ENCODE results near the gene TMEM225B.

TMEM225B gene

GRCh38 chr7:99639267-99639666 is 41.2 kb downstream of the TMEM225B start:
- Histone ChIP-seq H3K9me3 (ENCODE audit: insufficient read depth, low read length, severe bottlenecking) (no peaks in the 10 kb centered on the region), H3K9ac (ENCODE audit: low read depth, low read length) (no peak overlapping the region), H4K20me1 (ENCODE audit: insufficient read depth, low read length) (no peaks in the 10 kb centered on the region), H3K79me2 (ENCODE audit: insufficient read depth, low read length) (no peaks in the 10 kb centered on the region), H3K27me3 (ENCODE audit: insufficient read depth, low read length, poor library complexity) (no peaks in the 10 kb centered on the region), H3K4me2 (ENCODE audit: insufficient read depth, low read length) (no peak overlapping the region), H2AFZ (ENCODE audit: low read depth, low read length) (no peak overlapping the region), H3K27ac (ENCODE audit: low read length) (no peak overlapping the region), H3K36me3 (ENCODE audit: insufficient read depth, low read length) (peaks cover 16% of the 10 kb centered on the region), H3K4me1 (ENCODE audit: insufficient read depth, low read length) (no peaks in the 10 kb centered on the region), H3K4me3 (ENCODE audit: low read depth in 1 of 2, low read length in 2 of 2) (no peak overlapping the region)
- ATAC-seq (ENCODE audit: insufficient read depth, low read depth) (no peak), DNase-seq (no peak)
- no peak for TF ChIP-seq EZH2 (IDR thresholded peaks at IDR 0.05; ENCODE audit: borderline replicate concordance, low read depth, low read length, severe bottlenecking)
- TF ChIP-seq, protein P1, sequence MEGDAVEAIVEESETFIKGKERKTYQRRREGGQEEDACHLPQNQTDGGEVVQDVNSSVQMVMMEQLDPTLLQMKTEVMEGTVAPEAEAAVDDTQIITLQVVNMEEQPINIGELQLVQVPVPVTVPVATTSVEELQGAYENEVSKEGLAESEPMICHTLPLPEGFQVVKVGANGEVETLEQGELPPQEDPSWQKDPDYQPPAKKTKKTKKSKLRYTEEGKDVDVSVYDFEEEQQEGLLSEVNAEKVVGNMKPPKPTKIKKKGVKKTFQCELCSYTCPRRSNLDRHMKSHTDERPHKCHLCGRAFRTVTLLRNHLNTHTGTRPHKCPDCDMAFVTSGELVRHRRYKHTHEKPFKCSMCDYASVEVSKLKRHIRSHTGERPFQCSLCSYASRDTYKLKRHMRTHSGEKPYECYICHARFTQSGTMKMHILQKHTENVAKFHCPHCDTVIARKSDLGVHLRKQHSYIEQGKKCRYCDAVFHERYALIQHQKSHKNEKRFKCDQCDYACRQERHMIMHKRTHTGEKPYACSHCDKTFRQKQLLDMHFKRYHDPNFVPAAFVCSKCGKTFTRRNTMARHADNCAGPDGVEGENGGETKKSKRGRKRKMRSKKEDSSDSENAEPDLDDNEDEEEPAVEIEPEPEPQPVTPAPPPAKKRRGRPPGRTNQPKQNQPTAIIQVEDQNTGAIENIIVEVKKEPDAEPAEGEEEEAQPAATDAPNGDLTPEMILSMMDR (IDR thresholded peaks at IDR 0.05; ENCODE audit: borderline replicate concordance, extremely low read depth, low read length, poor library complexity, severe bottlenecking): no peak

GRCh38 chr7:99642027-99642426 is 44.0 kb downstream of the TMEM225B start:
- no peaks in the 10 kb centered on the region for H3K79me2 ChIP-seq (ENCODE audit: insufficient read depth, low read length)
- no peak for ATAC-seq (ENCODE audit: insufficient read depth, low read depth)
- H3K27ac ChIP-seq (ENCODE audit: low read length): peak overlapping the region; percentile 2; the same call in 1 of the 2 replicates
- H4K20me1 ChIP-seq (ENCODE audit: insufficient read depth, low read length): no peaks in the 10 kb centered on the region
- no peak overlapping the region for H3K4me2 ChIP-seq (ENCODE audit: insufficient read depth, low read length)
- no peak for TF ChIP-seq EZH2 (IDR thresholded peaks at IDR 0.05; ENCODE audit: borderline replicate concordance, low read depth, low read length, severe bottlenecking)
- TF ChIP-seq, protein P1 (IDR thresholded peaks at IDR 0.05; ENCODE audit: borderline replicate concordance, extremely low read depth, low read length, poor library complexity, severe bottlenecking): no peak
- no peak for DNase-seq
- no peak overlapping the region for H3K9ac ChIP-seq (ENCODE audit: low read depth, low read length)
- no peak overlapping the region for H2AFZ ChIP-seq (ENCODE audit: low read depth, low read length)
- H3K9me3 ChIP-seq (ENCODE audit: insufficient read depth, low read length, severe bottlenecking): no peaks in the 10 kb centered on the region
- H3K36me3 ChIP-seq (ENCODE audit: insufficient read depth, low read length): peaks cover 28% of the 10 kb centered on the region
- H3K27me3 ChIP-seq (ENCODE audit: insufficient read depth, low read length, poor library complexity): no peaks in the 10 kb centered on the region
- no peaks in the 10 kb centered on the region for H3K4me1 ChIP-seq (ENCODE audit: insufficient read depth, low read length)
- no peak overlapping the region for H3K4me3 ChIP-seq (ENCODE audit: low read depth in 1 of 2, low read length in 2 of 2)

DNA sequence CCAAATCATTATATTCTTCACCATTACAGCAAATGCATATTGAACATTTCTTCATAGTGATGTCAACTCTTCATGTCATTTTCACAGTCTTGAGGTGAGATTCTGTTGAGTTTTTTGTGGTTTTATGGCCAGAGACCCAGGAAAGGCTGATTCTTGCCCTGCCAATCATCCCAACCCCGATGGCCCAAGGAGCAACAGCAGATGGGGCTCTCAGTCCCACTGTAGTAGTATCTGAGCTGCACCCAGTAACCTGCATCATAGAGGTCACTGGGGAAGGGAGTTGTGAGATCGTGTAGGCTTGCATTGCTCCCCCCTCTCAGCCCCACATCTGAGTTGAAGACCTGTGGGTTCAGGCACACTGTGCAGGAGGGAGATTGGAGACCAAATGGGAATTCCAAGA is 45.4 kb downstream of the TMEM225B start:
- TF ChIP-seq, protein P1 (IDR thresholded peaks at IDR 0.05; ENCODE audit: borderline replicate concordance, extremely low read depth, low read length, poor library complexity, severe bottlenecking): no peak
- Histone ChIP-seq H4K20me1 (ENCODE audit: insufficient read depth, low read length) (no peaks in the 10 kb centered on the region), H3K4me2 (ENCODE audit: insufficient read depth, low read length) (no peak overlapping the region), H3K27me3 (ENCODE audit: insufficient read depth, low read length, poor library complexity) (no peaks in the 10 kb centered on the region), H3K4me1 (ENCODE audit: insufficient read depth, low read length) (no peaks in the 10 kb centered on the region), H2AFZ (ENCODE audit: low read depth, low read length) (no peak overlapping the region), H3K9ac (ENCODE audit: low read depth, low read length) (no peak overlapping the region), H3K4me3 (ENCODE audit: low read depth in 1 of 2, low read length in 2 of 2) (no peak overlapping the region), H3K36me3 (ENCODE audit: insufficient read depth, low read length) (peaks cover 24% of the 10 kb centered on the region), H3K27ac (ENCODE audit: low read length) (no peak overlapping the region), H3K79me2 (ENCODE audit: insufficient read depth, low read length) (no peaks in the 10 kb centered on the region), H3K9me3 (ENCODE audit: insufficient read depth, low read length, severe bottlenecking) (no peaks in the 10 kb centered on the region)
- no peak for ATAC-seq (ENCODE audit: insufficient read depth, low read depth)
- DNase-seq: no peak

DNA sequence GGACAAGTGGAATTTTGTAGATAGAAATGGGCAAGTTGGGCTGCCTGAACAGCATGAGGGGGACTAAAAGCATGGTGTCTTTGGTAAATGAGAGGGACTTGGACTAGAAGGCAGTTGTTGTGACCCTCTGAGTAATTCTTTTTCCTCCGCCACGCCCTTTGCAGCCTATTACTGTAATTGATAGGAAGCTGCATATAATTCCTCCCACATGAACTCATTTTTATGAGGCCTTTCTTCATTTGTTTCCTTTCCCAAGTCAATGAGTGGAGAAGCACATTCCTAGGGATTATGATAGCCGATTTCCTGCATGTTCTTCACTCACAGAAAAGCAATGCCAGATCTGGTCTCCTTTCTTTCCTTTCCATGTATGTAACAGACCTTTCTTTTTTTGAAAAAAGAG is 46.4 kb downstream of the TMEM225B start:
- Histone ChIP-seq H3K4me2 (ENCODE audit: insufficient read depth, low read length) (no peak overlapping the region), H3K27ac (ENCODE audit: low read length) (no peak overlapping the region), H3K9me3 (ENCODE audit: insufficient read depth, low read length, severe bottlenecking) (no peaks in the 10 kb centered on the region), H3K36me3 (ENCODE audit: insufficient read depth, low read length) (peaks cover 19% of the 10 kb centered on the region), H3K27me3 (ENCODE audit: insufficient read depth, low read length, poor library complexity) (no peaks in the 10 kb centered on the region), H3K4me1 (ENCODE audit: insufficient read depth, low read length) (no peaks in the 10 kb centered on the region), H2AFZ (ENCODE audit: low read depth, low read length) (no peak overlapping the region), H4K20me1 (ENCODE audit: insufficient read depth, low read length) (no peaks in the 10 kb centered on the region), H3K79me2 (ENCODE audit: insufficient read depth, low read length) (no peaks in the 10 kb centered on the region), H3K4me3 (ENCODE audit: low read depth in 1 of 2, low read length in 2 of 2) (no peak overlapping the region), H3K9ac (ENCODE audit: low read depth, low read length) (no peak overlapping the region)
- ATAC-seq (ENCODE audit: insufficient read depth, low read depth) (no peak), DNase-seq (no peak)
- TF ChIP-seq, protein P1 (IDR thresholded peaks at IDR 0.05; ENCODE audit: borderline replicate concordance, extremely low read depth, low read length, poor library complexity, severe bottlenecking): no peak

Measured in DND-41 (cell line).